Breast epithelium (tissue), 4 donors: ENCODE results near the gene NECAP2. TPM values are rescaled to one million over a fixed set of nuclear protein-coding genes. Genes with fewer than 3 reads are reported as not detected.
"Not testable (repeated sequence)": the region's sequence is repeated elsewhere in the genome, so short reads cannot be mapped to it uniquely, and the experiment has no call there.

Experiments used
- DNase-seq, 2 donors: peaks; one replicate each; pipeline ENCODE4 v3.0.0-alpha.2; 2019; ENCODE audit warnings: low spot score in 2 of 2
- H3K27ac ChIP-seq, 2 donors: fragments of 200-600 bp; sonication (generic) in 1 of 2; one replicate each; pipeline ENCODE4 v1.5.1; 2016 to 2019; ENCODE audit warnings: mild to moderate bottlenecking in 1 of 2
- H3K27me3 ChIP-seq, 2 donors: fragments of 200-600 bp; sonication (generic) in 1 of 2; one replicate each; pipeline versions ENCODE4 v1.5.1 to v1.6.0; 2017 to 2019; ENCODE audit warnings: control low read depth in 1 of 2, mild to moderate bottlenecking in 1 of 2
- H3K36me3 ChIP-seq: fragments of 200-600 bp; one replicate; pipeline ENCODE4 v1.5.1; 2019
- H3K4me1 ChIP-seq, 2 donors: fragments of 200-600 bp; sonication (generic); one replicate each; pipeline ENCODE4 v1.5.1; 2016 to 2019; ENCODE audit warnings: control low read depth in 1 of 2
- H3K4me3 ChIP-seq, 3 donors: fragments of 200-600 bp; sonication (generic); 1 replicate in 2 of 3; 2 replicates in 1 of 3; pipeline ENCODE4 v1.5.1; 2016 to 2019; ENCODE audit warnings: mild to moderate bottlenecking in 3 of 3, moderate library complexity in 2 of 3
- H3K9me3 ChIP-seq, 2 donors: fragments of 200-600 bp; sonication (generic) in 1 of 2; one replicate each; pipeline ENCODE4 v1.5.1; 2016 to 2019; ENCODE audit warnings: control low read depth in 1 of 2
- CTCF ChIP-seq, 3 donors: fragments of 450-650 bp; IDR thresholded peaks; one replicate each; pipeline ENCODE4 v1.5.1; 2016 to 2017; ENCODE audit warnings: antibody characterized with exemption in 3 of 3, mild to moderate bottlenecking in 3 of 3, moderate library complexity in 3 of 3
- POLR2A ChIP-seq: fragments of 450-650 bp; IDR thresholded peaks from one replicate; pipeline ENCODE4 v1.6.1; 2016; ENCODE audit warnings: antibody characterized with exemption, mild to moderate bottlenecking, moderate library complexity
- POLR2AphosphoS5 ChIP-seq, 3 donors: sonication (generic); formaldehyde crosslinking; IDR thresholded peaks; one replicate each; pipeline ENCODE4 v1.6.1; 2017; ENCODE audit warnings: antibody characterized with exemption in 3 of 3
- intact Hi-C: fragments of 100-400 bp; cut with DNase I; formaldehyde crosslinking; loops from one replicate; pipeline ENCODE4 v1.15.1; 2023; ENCODE audit warnings: low total_unique reads
- total RNA-seq, 3 donors: library from RNA; depleted of rRNA; stranded (reverse); fragments of >200 nt; gene quantifications; one replicate each; pipeline ENCODE4 v1.1.0, GENCODE V29; 2016

The NECAP2 gene
- total RNA-seq, 3 donors from 2014 or later, result 61.2 to 64.0 (median 62.9) TPM

DNA sequence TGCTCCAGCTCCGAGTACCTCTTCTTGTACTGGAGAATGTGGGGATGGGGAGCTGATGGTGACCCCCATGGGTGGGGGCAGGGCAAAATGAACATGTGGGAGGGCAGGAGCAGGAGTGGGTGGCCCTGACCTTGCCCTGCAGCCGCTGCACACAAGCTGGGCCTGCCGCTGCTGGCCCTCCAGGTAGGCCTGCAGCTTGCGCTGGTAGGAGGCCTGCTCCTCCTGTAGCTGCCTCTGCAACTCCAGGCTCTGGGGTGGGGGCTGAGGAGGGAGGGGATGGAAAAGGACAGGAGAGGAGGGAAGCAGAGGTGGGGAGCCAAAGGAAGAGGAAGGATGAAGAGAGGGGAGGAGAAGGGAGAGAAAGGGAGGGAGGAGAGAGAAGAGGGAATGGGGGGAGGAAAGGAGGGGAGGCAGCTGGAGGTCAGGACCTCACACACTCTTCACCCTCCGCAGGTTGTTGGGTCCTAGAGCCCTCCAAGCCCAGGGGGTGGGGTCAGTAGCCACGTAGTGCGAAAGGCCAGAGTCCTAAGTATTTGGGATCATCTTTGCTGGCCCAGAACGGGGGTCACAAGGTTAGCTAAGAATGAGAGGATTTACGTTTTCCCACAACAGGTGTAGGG, 50.6 kb downstream of the NECAP2 start:
- H3K4me3 ChIP-seq, result no peak overlapping the region
- no peak overlapping the region for H3K27ac ChIP-seq
- H3K27me3 ChIP-seq, result no peaks in the 10 kb centered on the region
- H3K36me3 ChIP-seq, result no peaks in the 10 kb centered on the region
- intact Hi-C loops, result no loop called here
- DNase-seq, result peak in 1 of 2 donors; percentile 39
- no peaks in the 10 kb centered on the region for H3K9me3 ChIP-seq
- H3K4me1 ChIP-seq, result no peaks in the 10 kb centered on the region
- TF ChIP-seq POLR2A, result no peak
- TF ChIP-seq POLR2AphosphoS5 (IDR thresholded peaks at IDR 0.05), result no peak
- no peak for TF ChIP-seq CTCF (IDR thresholded peaks at IDR 0.05)

DNA sequence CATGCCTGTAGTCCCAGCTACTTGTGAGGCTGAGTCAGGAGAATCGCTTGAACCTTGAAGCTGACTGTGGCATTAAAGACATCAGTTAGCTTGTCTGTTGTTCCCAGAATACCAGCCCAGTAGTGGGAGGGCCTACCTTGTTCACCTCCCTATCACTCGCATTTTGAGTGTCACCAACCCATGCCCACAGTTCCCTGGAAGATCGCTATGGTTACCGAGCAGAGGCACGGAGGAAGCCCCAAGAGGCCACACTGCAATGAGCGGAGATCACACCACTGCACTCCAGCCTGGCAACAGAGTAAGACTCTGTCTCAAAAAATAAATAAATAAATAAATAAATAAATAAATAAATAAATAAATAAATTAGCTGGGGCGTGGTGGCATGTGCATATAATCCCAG, 52.4 kb downstream of the NECAP2 start:
- H3K36me3 ChIP-seq, H3K9me3 ChIP-seq, H3K4me1 ChIP-seq, H3K4me3 ChIP-seq, H3K27me3 ChIP-seq, H3K27ac ChIP-seq, intact Hi-C loops: not testable (repeated sequence)
- DNase-seq, result peak in 1 of 2 donors; percentile 14

GRCh38 chr1:16493731-16494130, 53.2 kb downstream of the NECAP2 start:
- H3K36me3 ChIP-seq, H3K9me3 ChIP-seq, H3K4me1 ChIP-seq, H3K4me3 ChIP-seq, intact Hi-C loops, H3K27me3 ChIP-seq, H3K27ac ChIP-seq: not testable (repeated sequence)
- DNase-seq, result peak in 1 of 2 donors; percentile 7

GRCh38 chr1:16497474-16497904, 57.0 kb downstream of the NECAP2 start:
- H3K4me3 ChIP-seq, H3K36me3 ChIP-seq, H3K27me3 ChIP-seq, H3K4me1 ChIP-seq, H3K9me3 ChIP-seq, intact Hi-C loops, H3K27ac ChIP-seq: not testable (repeated sequence)
- DNase-seq, result peak in 1 of 2 donors; percentile 27

DNA sequence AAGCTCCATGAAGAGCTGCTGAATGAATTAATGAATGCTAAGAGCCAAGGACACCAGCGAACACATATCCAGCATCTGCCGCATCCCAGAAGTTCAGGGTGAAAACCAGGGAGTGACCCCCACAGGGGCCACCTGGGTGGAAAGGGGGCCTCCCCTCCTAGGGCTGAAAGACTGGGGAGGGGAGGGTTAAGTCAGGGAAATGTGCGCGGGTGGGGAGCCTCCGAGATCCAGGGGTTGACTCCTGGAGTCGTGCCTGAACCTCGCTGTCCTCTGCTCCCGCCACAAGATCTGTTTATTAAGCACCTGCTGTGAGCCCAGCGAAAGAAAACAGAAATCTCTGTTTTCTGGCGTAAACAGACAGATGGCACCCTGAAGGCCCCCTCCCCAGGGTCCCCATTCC, 57.5 kb downstream of the NECAP2 start:
- peak overlapping the region; percentile 71 to 88 (median 79) for H3K4me3 ChIP-seq
- H3K27ac ChIP-seq, result peak overlapping the region; percentile 75 to 77
- intact Hi-C loops, H3K4me1 ChIP-seq, H3K9me3 ChIP-seq, H3K36me3 ChIP-seq, H3K27me3 ChIP-seq, DNase-seq: not testable (repeated sequence)

- TF ChIP-seq POLR2AphosphoS5 (IDR thresholded peaks at IDR 0.05), result no peak
- no peak for TF ChIP-seq POLR2A
- TF ChIP-seq CTCF (IDR thresholded peaks at IDR 0.05), result no peak
- intact Hi-C loops, result no loop called here
- H3K27ac ChIP-seq, result peak overlapping the region; percentile 75 to 77
These were observed 58.3 kb downstream of the NECAP2 start for GRCh38 chr1:16498573-16499413.

DNA sequence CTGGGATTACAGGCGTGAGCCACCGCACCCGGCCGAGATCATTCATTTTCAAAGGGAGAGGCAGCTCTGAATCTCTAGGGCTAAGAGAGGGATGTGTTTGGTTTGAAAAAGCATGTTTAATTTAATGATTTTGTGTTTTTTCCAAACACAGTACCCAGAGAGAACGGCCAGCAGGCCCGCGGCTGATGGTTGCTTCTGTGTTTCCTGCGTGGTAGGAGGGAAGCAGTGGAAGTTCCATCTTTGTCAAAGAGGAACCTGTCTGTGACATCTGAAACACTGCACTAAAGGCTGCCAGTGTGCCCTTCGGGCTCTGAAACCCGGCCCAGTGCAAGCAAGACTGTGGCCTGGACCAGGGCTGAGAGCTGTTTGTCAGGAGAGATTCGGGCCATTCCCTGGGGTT, 59.9 kb downstream of the NECAP2 start:
- H3K27ac ChIP-seq, H3K36me3 ChIP-seq, H3K27me3 ChIP-seq, H3K4me3 ChIP-seq, H3K9me3 ChIP-seq, DNase-seq, H3K4me1 ChIP-seq, intact Hi-C loops: not testable (repeated sequence)

More at GRCh38 chr1:16498573-16499413, 58.3 kb downstream of the NECAP2 start:
- peak overlapping the region; percentile 71 to 88 (median 79) for H3K4me3 ChIP-seq
- no peaks in the 10 kb centered on the region for H3K4me1 ChIP-seq
- no peaks in the 10 kb centered on the region for H3K9me3 ChIP-seq
- peak; percentile 73 to 79 for DNase-seq
- no peaks in the 10 kb centered on the region for H3K36me3 ChIP-seq
- H3K27me3 ChIP-seq, result no peaks in the 10 kb centered on the region

- DNase-seq, H3K4me3 ChIP-seq, H3K4me1 ChIP-seq, H3K27me3 ChIP-seq, intact Hi-C loops, H3K36me3 ChIP-seq, H3K27ac ChIP-seq, H3K9me3 ChIP-seq: not testable (repeated sequence)
These were observed 60.5 kb downstream of the NECAP2 start for GRCh38 chr1:16500975-16501374.

GRCh38 chr1:16501446-16501845, 60.9 kb downstream of the NECAP2 start:
- H3K4me3 ChIP-seq, intact Hi-C loops: not testable (repeated sequence)

More at GRCh38 chr1:16501446-16501845, 60.9 kb downstream of the NECAP2 start:
- not testable (repeated sequence) for H3K9me3 ChIP-seq, H3K4me1 ChIP-seq, DNase-seq, H3K27me3 ChIP-seq, H3K36me3 ChIP-seq, H3K27ac ChIP-seq
